GM21447 (cell line): Measurements from ENCODE around the gene OPCML.

Experiments
- ATAC-seq: cut with Tn5 transposase; IDR thresholded peaks from one replicate; pipeline ENCODE4 v1.9.1; 2021; ENCODE audit not compliant: unreplicated experiment

Gene OPCML

DNA sequence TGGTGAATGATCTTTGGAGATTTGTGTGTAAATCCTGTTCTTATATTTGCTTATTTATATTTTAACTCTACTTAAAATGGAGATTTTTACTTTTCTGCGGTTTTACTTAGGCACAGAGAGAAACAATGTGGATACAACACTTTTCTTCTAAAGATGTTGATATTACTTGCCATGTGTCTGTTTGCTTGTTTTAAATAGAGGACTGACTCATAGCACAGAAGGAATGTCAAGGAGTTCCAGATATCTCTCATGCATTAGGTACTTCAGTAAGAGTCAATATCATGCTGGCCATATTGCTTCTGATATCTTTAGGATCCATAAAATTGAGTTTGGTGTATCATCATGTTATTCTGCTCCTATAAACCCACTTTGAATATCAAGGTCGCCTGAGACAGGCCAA is 395.0 kb downstream of the OPCML start:
- ATAC-seq: no peak

- no peak for ATAC-seq
These were observed 395.9 kb downstream of the OPCML start for GRCh38 chr11:133136376-133136775.

DNA sequence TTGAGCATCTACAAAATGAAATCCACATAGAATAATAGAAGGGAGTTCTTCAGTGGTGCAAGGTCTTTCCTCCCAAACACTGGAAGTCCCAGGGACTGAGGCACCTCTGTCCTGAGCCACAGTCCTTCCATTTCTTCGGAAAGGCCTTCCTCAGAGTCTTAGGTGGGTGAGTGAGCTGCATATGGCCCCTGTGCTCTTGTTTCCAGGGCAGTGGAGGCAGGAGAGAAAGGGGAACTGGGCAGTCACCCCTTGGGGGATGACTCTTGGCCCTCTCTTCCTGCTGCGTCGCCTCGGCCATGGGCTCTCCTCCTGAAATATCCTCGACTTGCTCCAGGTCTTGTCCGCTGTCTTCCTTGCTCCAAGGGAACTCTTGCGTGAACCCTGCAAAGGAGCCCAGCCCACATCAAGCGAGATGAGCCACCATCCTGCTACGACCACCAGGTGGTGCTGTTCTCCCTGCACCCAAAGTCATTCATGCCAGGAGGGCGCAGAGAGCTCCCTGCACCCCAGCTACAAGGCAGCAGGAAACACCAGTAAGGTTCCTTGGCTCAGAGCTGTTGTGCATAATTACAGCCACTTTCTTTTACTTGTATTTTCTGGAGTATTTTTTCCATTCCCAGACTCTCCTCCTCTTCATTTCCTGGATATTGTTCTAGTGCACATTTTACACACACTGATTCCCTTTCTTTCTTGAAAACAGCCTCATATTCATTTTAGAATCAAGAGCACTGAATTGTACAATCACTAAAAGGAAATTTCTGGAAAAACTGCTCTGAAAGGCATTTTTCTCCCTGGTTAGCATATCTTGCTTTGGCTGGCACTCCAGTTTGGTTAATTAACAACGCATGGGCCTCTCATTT is 397.8 kb downstream of the OPCML start:
- ATAC-seq: peak; percentile 94

DNA sequence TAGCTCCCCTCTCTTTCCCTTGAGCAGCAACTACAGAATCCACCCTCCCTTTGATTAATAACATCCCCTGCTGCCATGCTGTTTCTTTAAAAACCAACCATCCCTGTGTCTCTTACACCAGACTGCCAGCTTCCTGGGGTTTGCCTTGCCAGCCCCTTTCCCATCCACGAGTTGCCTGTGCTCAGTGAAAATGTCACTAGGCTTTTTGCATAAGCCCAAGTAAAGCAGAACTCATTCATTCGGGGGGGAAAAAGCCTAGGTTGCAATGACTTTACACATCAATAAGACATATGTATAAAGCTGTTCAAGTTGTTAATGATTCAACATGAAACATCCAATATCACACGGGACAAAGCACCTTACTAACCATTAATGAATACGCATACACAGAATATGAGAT is 398.7 kb downstream of the OPCML start:
- ATAC-seq: no peak

- no peak for ATAC-seq
These were observed 399.3 kb downstream of the OPCML start for GRCh38 chr11:133133050-133133449.

DNA sequence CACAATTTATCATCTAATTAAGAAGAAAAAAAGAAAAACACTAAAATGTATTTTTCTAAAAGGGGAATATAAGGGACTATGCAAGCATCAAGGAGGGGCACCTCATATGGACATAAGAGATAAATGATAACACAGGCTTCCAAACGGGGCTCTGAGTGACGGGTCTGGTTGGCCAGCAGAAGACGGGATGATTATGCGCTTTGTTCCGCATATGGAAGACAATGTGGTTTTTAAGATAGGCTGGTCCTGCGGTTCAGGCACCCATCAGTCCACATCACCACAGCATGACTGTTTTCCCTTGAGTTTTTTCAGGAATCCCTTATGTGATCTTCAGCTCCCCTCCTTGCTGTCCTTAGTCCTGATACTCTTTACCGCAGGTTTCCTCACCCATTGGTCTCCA is 404.6 kb downstream of the OPCML start:
- no peak for ATAC-seq

DNA sequence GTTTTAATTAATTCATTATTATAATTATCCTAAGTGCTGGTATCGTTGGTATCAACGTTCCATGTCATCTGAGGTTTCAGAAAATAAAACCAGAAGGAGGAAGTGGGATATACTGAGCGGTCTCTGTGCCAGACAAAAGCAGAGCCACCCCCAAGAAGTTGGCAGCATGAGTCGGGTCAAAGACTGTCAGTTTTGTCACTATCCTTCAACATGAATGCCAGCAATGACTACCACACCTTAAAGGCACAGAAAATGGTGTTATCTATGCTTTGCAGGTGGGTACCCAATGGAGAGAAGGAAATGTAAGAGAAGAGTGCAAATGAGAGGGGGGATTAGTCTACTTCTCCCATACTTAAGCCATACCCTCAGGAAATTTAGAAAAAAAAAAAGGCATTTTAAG is 408.5 kb downstream of the OPCML start:
- ATAC-seq: no peak

DNA sequence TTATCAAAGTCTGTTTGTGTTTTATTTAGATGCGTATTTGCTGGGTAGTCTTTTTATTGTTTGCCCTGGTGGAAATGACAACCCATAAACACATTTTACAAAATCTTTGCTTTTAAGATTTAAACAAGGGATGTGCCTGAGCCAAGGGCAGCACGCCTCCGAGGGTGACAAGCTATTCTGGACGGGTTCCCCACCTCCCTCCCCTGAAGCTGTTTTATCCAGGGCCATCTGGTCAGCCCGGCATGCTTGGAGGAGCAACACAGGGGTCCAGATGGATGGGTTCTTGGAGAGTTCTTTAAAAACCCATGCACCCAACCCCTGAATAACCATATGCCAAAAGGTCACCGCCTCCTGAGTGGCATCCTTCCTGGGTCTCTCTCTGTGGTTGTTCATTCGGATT is 408.9 kb downstream of the OPCML start:
- ATAC-seq: no peak

DNA sequence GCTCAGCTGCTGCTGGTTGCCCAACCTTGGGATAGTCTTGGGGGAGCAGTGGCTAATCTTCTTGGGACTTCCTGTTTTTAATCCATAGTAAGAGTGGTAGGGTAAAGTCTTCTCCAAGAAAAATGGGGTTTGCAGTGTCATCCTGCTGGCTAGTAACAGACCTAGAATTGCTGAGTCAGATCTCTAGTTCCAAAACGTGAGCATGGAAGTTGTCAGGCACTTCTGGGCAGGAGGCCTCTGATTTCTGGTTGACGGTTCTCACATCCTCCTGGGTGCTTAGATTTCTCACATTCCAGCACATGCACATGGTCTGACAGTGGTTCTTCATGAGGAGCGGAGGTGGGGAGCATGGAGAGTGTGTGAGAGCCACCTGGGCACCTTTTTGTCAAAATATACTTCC is 410.0 kb downstream of the OPCML start:
- no peak for ATAC-seq

GRCh38 chr11:133118563-133119268 is 413.6 kb downstream of the OPCML start:
- ATAC-seq: no peak

- no peak for ATAC-seq
These were observed 417.2 kb downstream of the OPCML start for GRCh38 chr11:133115099-133115498.

DNA sequence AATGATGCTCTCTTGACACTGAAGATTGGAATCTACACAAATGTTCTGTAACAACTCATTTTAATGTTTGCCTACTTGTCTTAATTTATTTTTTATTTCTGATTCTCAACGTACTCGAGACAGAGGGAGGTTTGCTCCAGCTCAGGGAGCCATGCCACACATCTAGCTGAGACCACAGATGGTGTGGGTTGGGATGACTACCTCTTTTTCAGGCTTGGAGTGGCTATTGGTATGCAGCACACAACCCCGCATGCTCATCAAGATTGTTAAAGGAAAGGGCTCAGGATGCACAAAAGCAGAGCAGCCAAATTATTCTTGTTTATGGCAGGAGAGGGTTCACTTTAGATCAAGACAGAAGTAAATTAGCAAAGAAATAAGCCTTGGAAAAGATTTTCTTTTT is 424.5 kb downstream of the OPCML start:
- ATAC-seq: no peak

GRCh38 chr11:133107136-133107535 is 425.2 kb downstream of the OPCML start:
- no peak for ATAC-seq

DNA sequence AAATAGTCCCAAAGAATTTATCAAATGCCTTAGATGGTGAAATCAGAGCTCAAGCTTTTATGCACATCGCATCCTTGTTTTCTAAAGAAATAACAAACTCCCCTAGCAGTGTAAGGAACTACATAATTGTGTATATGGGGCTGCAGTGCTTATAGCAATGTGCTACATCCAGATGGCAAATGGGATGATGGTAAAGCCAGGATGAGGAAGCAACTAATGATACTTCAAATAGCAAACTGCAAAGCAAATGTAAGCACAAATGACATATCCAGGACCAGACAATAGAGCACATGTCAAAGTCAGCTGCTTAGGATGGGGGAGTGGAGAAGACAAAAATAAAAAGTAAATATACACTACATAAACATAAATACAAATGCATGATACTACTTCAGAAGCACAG is 425.9 kb downstream of the OPCML start:
- no peak for ATAC-seq

DNA sequence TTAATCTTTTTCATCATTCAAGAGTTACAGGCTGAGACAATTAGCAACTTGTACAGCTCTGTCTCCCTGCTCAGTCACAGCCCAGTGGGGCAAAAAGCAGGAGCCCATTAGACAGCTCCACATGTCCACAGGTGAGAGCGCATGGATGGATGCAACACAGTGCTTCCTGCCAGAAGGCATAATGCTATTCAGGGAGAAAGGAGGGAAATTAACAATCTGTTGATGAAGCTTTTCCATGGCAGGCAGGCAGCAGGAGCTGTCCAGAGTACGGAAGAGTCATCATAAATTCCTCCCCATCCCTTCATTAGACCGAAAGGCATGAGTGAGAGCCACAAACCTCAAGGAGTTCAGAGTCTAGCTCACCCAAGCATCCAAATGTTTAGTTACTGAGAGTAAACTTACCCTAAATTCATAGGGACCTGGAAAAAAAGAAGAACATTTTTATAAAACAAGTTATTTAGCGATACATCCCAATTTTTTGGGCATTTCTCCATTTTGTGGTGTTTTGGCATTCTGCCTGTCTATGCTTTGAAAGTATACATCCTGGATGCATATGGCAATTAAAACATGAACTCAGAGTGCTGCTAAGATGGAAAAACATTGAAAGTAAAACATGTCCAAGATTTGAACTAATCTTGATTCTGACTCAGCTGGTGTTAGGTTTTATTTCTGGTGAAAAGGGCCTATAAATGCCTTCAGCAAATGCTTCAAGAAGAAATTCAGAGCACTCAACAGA is 428.1 kb downstream of the OPCML start:
- ATAC-seq: no peak

DNA sequence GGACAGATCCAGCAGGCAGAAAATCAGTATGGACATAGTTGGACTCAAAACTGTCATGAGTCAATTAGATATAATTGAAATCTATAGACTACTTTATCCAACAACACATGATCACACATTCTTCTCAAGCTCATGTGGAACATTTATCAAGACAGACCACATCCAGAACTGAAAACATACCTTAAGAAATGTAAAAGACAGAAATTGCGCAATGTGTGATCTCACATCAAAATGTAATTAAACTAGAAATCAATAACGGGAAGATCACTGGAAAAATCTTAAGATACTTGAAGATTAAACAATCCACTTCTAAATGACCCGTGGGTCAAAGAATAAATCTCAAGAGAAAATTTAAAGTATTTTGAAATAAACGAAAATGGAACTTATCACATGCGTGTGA is 435.3 kb downstream of the OPCML start:
- ATAC-seq: no peak

DNA sequence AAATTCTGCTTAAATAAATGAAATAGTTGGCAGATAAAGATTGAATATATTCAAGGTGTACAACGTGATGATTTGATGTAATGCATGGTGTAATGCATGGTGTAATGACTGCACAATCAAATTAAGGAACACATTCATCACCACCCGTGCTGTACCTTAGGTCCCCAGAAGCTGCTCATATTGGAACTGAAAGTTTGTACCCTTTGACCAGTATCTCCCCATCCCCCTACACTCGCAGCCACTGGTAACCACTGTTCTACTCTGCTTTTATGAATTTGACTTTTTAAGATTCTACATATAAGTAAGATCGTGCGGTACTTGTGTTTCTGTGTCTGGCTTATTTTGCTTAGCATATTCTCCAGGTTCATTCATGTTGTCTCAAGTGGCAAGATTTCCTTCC is 445.8 kb downstream of the OPCML start:
- no peak for ATAC-seq

GRCh38 chr11:133082841-133083488 is 449.3 kb downstream of the OPCML start:
- ATAC-seq: peak; percentile 90

DNA sequence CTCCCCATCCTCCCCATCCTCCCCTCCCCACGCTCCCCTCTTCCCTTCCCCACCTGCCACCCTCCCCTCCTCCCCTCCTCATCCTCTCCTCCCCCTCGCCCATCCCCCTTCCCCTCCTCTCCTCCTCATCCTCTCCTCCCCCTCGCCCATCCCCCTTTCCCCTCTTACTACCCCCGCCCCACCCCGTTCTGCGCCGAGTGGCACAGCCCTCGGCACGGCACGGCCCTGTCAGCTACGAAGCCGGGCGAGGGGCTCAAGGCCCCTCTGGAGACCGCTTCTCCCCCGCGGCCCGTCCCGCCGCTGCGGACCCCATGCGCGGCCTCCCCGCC is 449.9 kb downstream of the OPCML start:
- peak; percentile 3 for ATAC-seq

- no peak for ATAC-seq
These were observed 450.4 kb downstream of the OPCML start for GRCh38 chr11:133081730-133082452.

- ATAC-seq: no peak
These were observed 451.3 kb downstream of the OPCML start for GRCh38 chr11:133081020-133081419.
